ENCODE results near the gene EEFSEC. TPM values are rescaled to one million over a fixed set of nuclear protein-coding genes. Genes with fewer than 3 reads are reported as not detected.

The EEFSEC gene
- total RNA-seq, 2 experiments from 2014 or later, result 21.7 to 23.1 TPM

DNA sequence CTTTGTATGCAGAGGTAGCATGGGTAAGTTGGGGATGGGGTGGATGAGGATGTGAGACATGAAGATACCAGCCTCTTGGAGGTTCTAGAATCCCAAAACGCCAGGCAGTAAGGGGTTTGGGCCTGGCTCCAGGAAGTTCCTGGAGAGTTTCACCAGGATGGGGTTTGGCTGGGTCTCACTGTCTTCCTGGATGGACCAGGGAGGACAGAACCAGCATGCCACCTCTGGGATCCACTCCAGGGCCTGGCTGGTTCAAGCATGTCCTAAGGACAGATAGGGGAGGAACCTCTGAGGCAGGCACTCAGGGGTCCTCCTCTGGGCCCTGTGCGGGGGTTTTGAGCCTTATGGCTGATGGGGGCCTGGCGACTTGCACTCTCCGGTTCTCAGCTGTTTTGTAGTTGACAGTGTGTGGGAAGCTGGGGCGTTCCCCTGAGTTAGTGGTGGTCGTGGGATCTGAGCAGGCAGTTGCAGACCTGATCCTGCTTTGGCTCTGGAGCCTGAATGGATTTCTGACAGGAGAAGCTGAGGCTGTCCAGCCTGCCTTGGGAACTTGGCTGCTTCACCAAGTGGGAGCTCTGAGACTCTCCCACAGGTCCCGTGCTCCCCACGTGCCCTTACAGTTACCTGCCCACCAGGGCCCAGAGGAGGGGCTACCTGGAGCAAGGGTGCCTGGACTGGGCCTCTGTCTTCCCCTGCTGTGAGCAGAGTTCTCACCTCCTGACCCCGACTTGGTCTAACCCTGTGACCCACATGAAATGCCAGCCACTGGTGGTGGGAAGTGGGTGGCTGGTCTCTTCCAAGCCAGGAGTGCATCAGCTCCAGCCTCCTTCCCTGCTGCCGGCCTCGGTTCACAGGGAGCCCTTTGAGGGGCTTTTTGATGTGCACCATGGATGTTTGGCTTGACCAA, 128.4 kb downstream of the EEFSEC start:
- no peaks in the 10 kb centered on the region for H3K27me3 Mint-ChIP-seq (ENCODE audit: low read depth)
- no peak overlapping the region for H3K27ac Mint-ChIP-seq
- H3K4me1 Mint-ChIP-seq (ENCODE audit: low read depth), result no peaks in the 10 kb centered on the region
- no peaks in the 10 kb centered on the region for H3K36me3 Mint-ChIP-seq (ENCODE audit: low read depth)
- no peaks in the 10 kb centered on the region for H3K9me3 Mint-ChIP-seq (ENCODE audit: insufficient read depth)
- ATAC-seq (no peak), DNase-seq (peak; percentile 13)
- CTCF ChIA-PET, result no interaction called here
- no peak overlapping the region for H3K4me3 Mint-ChIP-seq
- POLR2A ChIA-PET, result no interaction called here

DNA sequence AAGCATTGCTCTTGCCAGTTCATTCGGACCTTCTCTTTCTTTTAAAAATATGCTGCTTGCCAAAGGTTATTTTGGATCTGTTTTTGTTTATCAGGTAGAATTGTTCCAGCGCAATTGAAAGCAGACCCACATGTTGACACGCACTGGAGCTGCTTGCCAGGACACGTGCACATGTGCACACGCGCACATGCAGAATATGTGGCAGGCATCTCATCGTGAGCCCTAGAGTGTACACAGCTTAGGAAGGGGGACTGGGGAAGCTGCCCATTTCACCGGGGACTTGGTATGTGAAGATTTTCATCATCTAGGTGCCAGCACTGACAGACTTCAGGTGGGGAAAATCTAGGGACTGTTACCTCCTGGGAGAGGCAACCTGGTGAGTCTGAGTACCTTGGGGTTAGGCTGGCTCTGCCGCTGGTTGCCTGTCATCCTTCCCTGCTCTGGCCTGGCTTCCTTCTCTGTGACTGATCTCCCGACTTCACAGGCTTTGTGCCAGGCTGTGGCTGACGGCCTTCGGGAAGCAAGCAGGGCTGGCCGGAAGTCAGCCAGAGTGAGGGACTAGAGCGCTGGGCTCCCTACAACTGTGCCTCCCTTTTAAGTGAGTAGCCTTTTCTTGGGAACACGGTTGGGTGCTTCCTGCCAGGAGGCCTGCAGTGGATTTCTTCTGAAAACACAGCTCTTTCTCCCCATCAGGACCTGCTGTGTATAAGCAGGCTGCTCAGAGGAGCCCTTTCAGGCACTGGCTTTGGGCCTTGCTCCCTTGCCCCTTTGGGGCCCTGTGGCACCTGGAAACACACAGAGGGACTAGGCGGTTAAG, 129.3 kb downstream of the EEFSEC start:
- DNase-seq, result peak; percentile 18
- ATAC-seq, result no peak
- Mint-ChIP-seq H3K4me1 (ENCODE audit: low read depth) (no peaks in the 10 kb centered on the region), H3K36me3 (ENCODE audit: low read depth) (peaks cover 4% of the 10 kb centered on the region), H3K4me3 (no peak overlapping the region), H3K27me3 (ENCODE audit: low read depth) (no peaks in the 10 kb centered on the region), H3K9me3 (ENCODE audit: insufficient read depth) (no peaks in the 10 kb centered on the region), H3K27ac (no peak overlapping the region)
- POLR2A ChIA-PET, result interaction anchor here (0.6 kb wide), 1 partner anchor 30 kb away, joined by 4 read pairs; no protein-coding TSS in a partner anchor
- CTCF ChIA-PET, result no interaction called here

DNA sequence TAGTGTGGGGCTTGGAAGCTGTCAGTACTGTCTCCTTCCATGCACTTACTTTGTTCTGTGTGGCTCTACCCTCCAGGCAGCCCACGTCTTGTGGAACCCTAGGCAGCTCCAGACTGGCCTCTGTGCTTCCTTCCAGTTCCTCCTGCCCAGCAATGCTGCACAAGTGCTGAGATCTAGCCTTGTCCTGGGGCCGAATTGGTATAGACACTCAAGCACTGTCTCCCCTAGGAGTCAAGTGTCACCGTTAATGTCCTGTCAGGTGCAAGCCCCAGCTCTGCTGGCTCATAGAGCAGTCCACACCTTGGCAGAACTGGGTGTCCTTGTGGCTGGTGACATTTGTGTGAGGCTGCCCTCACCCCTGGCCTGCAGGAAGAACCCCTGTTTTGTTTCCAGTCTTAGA, 130.1 kb downstream of the EEFSEC start:
- Mint-ChIP-seq H3K9me3 (ENCODE audit: insufficient read depth) (no peaks in the 10 kb centered on the region), H3K27me3 (ENCODE audit: low read depth) (no peaks in the 10 kb centered on the region), H3K4me3 (no peak overlapping the region), H3K36me3 (ENCODE audit: low read depth) (peaks cover 6% of the 10 kb centered on the region), H3K27ac (no peak overlapping the region), H3K4me1 (ENCODE audit: low read depth) (no peaks in the 10 kb centered on the region)
- no peak for DNase-seq
- CTCF ChIA-PET, result no interaction called here
- POLR2A ChIA-PET, result interaction anchor here (0.6 kb wide), 1 partner anchor 31 kb away, joined by 4 read pairs; no protein-coding TSS in a partner anchor
- no peak for ATAC-seq

DNA sequence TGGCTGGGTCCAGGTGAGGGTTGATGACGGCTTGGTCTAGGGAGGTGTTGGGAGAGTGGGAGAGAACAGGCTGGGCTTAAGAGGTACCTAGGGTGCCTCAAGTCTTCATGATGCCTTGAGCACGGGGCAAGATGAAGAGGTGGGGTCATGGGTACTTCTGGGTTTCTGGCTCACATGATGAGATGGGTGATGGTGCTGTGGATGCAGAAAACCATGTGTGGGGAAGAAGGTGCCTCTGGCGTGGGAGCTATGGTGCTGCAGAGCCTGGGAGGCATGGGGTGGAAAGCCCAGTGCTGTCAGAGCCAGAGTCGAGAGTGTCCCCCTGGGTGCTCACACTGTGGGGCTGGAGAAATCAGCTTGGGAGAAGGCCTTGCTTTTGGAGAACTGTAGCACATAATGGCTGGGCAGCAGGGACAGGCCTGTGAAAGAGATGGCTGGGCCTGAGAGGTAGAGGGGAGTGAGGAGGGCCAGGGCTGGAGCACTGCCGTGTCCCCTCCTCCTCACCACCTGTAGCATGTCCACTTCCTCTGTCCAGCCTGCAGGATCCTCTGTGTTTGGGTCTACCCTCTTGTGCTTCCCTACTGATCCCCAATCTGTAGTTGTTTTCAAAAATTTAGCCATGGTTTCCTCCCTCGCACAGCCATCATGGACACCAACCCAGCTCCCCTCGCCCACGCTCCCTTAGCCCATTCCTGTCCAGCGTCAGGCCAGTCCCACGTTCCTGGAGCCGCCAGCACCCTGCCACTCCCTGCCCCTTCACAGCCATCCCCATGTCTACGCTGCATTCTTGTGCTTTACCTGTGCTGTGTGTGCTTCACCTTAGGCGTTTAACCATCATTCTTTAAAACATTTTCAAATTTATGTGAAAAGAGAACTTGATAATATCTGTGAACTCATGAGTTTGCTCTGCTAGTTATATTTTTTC, 132.0 kb downstream of the EEFSEC start:
- no peak overlapping the region for H3K27ac Mint-ChIP-seq

DNA sequence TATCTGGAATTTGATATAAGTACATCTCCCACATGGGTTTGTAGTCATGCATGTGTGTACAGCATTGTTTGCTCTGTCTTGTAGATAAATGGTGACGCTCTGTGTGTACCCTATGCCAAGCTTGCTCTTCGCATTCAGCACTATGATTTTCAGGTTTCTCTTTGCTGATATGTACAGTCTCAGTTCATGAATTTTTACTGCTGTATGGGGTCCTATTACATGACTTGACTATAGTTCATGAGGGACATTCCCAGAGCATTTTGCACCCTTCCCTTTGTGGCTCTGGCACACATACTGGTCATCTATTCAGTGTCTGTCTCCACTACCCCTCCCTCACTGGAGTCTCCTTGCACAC, 132.7 kb downstream of the EEFSEC start:
- POLR2A ChIA-PET, result no interaction called here
- Mint-ChIP-seq H3K4me1 (ENCODE audit: low read depth) (no peaks in the 10 kb centered on the region), H3K27ac (no peak overlapping the region), H3K36me3 (ENCODE audit: low read depth) (peaks cover 15% of the 10 kb centered on the region), H3K4me3 (no peak overlapping the region), H3K9me3 (ENCODE audit: insufficient read depth) (no peaks in the 10 kb centered on the region), H3K27me3 (ENCODE audit: low read depth) (no peaks in the 10 kb centered on the region)
- CTCF ChIA-PET, result no interaction called here
- DNase-seq (no peak), ATAC-seq (no peak)

More for the DNA sequence above, 132.0 kb downstream of the EEFSEC start:
- Mint-ChIP-seq H3K9me3 (ENCODE audit: insufficient read depth) (no peaks in the 10 kb centered on the region), H3K4me3 (no peak overlapping the region), H3K36me3 (ENCODE audit: low read depth) (peaks cover 12% of the 10 kb centered on the region), H3K27me3 (ENCODE audit: low read depth) (no peaks in the 10 kb centered on the region), H3K4me1 (ENCODE audit: low read depth) (no peaks in the 10 kb centered on the region)
- ChIA-PET POLR2A (no interaction called here), CTCF (no interaction called here)
- ATAC-seq (no peak), DNase-seq (peak; percentile 9)

DNA sequence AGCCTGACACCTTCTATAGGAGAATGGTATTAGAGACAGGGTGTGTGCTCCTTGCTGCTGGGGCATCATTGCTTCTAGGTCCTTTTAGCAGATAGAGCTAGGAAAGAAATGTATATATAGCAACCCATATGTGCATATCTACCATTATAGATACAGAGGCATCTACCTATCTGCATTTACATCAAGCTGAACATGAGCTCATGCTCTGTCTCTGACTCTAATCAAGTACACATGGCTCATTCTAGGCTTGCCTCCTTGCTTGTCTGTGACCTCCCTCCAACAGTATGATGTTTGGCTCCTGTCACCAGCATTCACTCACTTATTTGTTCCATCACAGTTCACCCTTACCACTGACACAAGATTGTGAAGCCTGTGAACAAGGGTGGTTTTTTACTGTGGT, 133.4 kb downstream of the EEFSEC start:
- no peaks in the 10 kb centered on the region for H3K27me3 Mint-ChIP-seq (ENCODE audit: low read depth)
- no peaks in the 10 kb centered on the region for H3K4me1 Mint-ChIP-seq (ENCODE audit: low read depth)
- no peak for ATAC-seq
- no peak for DNase-seq
- H3K4me3 Mint-ChIP-seq, result no peak overlapping the region
- POLR2A ChIA-PET, result no interaction called here
- CTCF ChIA-PET, result interaction anchor here (0.9 kb wide), 1 partner anchor 44 kb away, joined by 3 read pairs; no protein-coding TSS in a partner anchor
- H3K27ac Mint-ChIP-seq, result no peak overlapping the region
- no peaks in the 10 kb centered on the region for H3K9me3 Mint-ChIP-seq (ENCODE audit: insufficient read depth)
- peaks cover 20% of the 10 kb centered on the region for H3K36me3 Mint-ChIP-seq (ENCODE audit: low read depth)

DNA sequence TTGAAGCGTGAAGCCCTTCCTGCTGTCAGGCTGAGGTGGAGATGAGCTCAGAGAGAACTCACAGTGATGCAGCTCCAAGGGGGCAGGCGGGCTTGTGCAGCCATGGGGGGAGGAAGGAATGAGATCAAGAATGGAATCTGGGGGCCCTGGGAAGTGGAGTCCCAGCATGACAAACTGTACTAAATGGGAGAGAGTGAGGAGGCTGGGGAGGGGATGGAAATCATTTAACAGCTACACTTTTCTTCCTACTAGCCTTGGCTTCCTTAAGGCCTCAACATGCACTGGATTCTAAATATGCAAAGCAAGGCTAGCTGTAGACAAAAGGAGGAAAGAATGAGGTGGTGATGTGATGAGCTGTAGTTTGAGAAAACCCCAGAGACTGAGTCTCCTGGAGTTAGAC, 133.9 kb downstream of the EEFSEC start:
- DNase-seq (no peak), ATAC-seq (no peak)
- no peaks in the 10 kb centered on the region for H3K27me3 Mint-ChIP-seq (ENCODE audit: low read depth)
- ChIA-PET CTCF (interaction anchor here (0.9 kb wide), 1 partner anchor 44 kb away, joined by 3 read pairs; no protein-coding TSS in a partner anchor), POLR2A (no interaction called here)
- H3K4me1 Mint-ChIP-seq (ENCODE audit: low read depth), result no peaks in the 10 kb centered on the region
- H3K4me3 Mint-ChIP-seq, result no peak overlapping the region
- peaks cover 20% of the 10 kb centered on the region for H3K36me3 Mint-ChIP-seq (ENCODE audit: low read depth)
- H3K27ac Mint-ChIP-seq, result no peak overlapping the region
- H3K9me3 Mint-ChIP-seq (ENCODE audit: insufficient read depth), result no peaks in the 10 kb centered on the region

DNA sequence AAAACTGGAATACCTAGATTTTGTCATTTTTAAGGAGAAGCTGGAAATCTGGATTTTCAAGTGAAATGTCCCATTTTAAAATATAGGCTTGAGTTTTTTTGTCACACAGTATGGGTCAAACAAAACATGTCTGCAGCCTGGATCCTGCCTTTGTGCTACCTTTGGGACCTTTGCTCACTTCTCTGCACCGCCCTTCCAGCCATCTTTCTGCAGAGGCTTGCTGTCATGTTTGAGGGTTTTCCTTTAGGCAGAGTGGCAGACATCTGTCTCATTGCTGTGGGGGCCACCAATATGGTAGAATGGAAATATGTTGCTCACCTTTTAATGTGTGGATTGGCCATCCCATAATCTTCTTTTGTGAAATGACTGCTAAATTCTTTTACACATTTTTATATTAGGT, 136.3 kb downstream of the EEFSEC start:
- ATAC-seq (no peak), DNase-seq (no peak)
- H3K36me3 Mint-ChIP-seq (ENCODE audit: low read depth), result peaks cover 23% of the 10 kb centered on the region
- H3K9me3 Mint-ChIP-seq (ENCODE audit: insufficient read depth), result no peaks in the 10 kb centered on the region
- no peak overlapping the region for H3K4me3 Mint-ChIP-seq
- H3K4me1 Mint-ChIP-seq (ENCODE audit: low read depth), result peaks cover 7% of the 10 kb centered on the region
- no peak overlapping the region for H3K27ac Mint-ChIP-seq
- H3K27me3 Mint-ChIP-seq (ENCODE audit: low read depth), result no peaks in the 10 kb centered on the region
- CTCF ChIA-PET, result no interaction called here
- POLR2A ChIA-PET, result no interaction called here

DNA sequence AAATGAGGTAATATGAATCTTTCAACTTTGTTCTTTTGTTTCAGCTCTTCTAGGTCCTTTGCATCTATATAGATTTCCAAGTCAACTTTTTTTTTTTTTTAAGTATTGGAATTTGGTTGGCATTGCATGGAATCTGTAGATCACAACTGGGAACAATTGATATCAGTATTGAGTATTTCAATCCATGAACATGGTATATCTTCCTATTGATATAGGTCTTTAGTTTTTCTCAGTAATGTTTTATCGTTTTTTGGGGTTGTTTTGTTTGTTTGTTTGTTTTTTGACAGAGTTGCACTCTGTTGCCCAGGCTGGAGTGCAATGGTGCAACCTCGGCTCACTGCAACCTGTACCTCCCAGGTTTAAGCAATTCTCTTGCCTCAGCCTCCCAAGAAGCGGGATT, 137.2 kb downstream of the EEFSEC start:
- no peak for DNase-seq
- H3K36me3 Mint-ChIP-seq (ENCODE audit: low read depth), result peaks cover 23% of the 10 kb centered on the region
- H3K27ac Mint-ChIP-seq, result no peak overlapping the region
- H3K4me3 Mint-ChIP-seq, result no peak overlapping the region
- ChIA-PET CTCF (no interaction called here), POLR2A (no interaction called here)
- no peaks in the 10 kb centered on the region for H3K27me3 Mint-ChIP-seq (ENCODE audit: low read depth)
- no peaks in the 10 kb centered on the region for H3K9me3 Mint-ChIP-seq (ENCODE audit: insufficient read depth)
- H3K4me1 Mint-ChIP-seq (ENCODE audit: low read depth), result peaks cover 17% of the 10 kb centered on the region
- no peak for ATAC-seq

DNA sequence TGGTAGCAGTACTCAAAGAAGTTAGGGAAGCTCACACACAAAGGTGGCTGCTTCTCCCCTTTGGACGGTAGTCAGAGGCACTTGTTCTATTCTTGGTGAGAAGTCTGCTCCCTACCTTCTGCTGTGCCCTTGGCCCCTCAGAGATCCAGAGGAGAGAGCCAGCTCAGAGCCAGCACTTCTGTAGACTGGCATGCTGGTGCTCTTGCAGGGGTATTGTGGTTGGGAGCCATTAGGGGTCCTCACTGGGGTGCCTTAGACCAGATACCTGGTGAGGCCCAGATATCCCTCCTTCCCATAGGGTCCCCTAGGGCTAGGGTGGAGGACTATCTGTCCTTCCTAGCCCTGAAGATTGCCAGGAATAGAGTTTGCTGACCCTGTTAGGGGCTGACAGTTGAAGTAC, 140.6 kb downstream of the EEFSEC start:
- ATAC-seq (no peak), DNase-seq (peak; percentile 6)
- POLR2A ChIA-PET, result no interaction called here
- Mint-ChIP-seq H3K9me3 (ENCODE audit: insufficient read depth) (no peaks in the 10 kb centered on the region), H3K27me3 (ENCODE audit: low read depth) (no peaks in the 10 kb centered on the region), H3K27ac (peak overlapping the region; percentile 60), H3K4me1 (ENCODE audit: low read depth) (peaks cover 28% of the 10 kb centered on the region), H3K4me3 (no peak overlapping the region), H3K36me3 (ENCODE audit: low read depth) (peaks cover 22% of the 10 kb centered on the region)
- CTCF ChIA-PET, result interaction anchor here (1.8 kb wide), 1 partner anchor 28 kb away, joined by 5 read pairs; no protein-coding TSS in a partner anchor

DNA sequence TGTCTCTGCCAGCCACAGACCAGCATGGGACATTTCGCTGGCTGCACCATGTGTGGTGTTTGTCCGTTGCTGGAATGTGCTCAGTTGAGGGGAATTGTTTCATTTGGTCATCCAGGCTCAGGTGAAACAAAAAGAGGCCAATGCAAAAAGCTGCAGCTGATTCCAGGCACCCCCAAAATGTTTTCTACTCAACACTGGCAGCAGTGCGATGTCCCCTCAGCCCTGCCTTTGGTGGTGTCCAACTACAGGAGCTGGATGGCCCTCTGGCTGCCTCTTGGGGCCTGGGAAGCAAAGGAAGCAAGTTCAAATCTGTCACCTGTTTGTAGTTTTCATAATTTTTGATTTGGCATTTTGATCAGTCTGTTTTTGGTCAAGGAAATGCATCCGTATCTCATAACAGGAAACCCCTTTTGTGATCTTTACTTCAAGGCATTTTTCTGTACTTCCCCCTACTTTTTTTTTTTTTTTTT, 141.8 kb downstream of the EEFSEC start:
- Mint-ChIP-seq H3K9me3 (ENCODE audit: insufficient read depth) (no peaks in the 10 kb centered on the region), H3K4me1 (ENCODE audit: low read depth) (peaks cover 28% of the 10 kb centered on the region), H3K27ac (peak overlapping the region; percentile 56), H3K36me3 (ENCODE audit: low read depth) (peaks cover 18% of the 10 kb centered on the region), H3K4me3 (no peak overlapping the region), H3K27me3 (ENCODE audit: low read depth) (no peaks in the 10 kb centered on the region)
- POLR2A ChIA-PET, result no interaction called here
- ATAC-seq (peak; percentile 27), DNase-seq (peak; percentile 20)
- CTCF ChIA-PET, result no interaction called here
